ENCODE results near the gene HS3ST3A1. TPM values are rescaled to one million over a fixed set of nuclear protein-coding genes. Genes with fewer than 3 reads are reported as not detected.
A peak's percentile ranks its signal among the peaks of the same experiment; 100 is the strongest.

HS3ST3A1 gene
- total and polyA plus RNA-seq, 2 experiments from 2014 or later: 5.4 to 24.1 TPM

DNA sequence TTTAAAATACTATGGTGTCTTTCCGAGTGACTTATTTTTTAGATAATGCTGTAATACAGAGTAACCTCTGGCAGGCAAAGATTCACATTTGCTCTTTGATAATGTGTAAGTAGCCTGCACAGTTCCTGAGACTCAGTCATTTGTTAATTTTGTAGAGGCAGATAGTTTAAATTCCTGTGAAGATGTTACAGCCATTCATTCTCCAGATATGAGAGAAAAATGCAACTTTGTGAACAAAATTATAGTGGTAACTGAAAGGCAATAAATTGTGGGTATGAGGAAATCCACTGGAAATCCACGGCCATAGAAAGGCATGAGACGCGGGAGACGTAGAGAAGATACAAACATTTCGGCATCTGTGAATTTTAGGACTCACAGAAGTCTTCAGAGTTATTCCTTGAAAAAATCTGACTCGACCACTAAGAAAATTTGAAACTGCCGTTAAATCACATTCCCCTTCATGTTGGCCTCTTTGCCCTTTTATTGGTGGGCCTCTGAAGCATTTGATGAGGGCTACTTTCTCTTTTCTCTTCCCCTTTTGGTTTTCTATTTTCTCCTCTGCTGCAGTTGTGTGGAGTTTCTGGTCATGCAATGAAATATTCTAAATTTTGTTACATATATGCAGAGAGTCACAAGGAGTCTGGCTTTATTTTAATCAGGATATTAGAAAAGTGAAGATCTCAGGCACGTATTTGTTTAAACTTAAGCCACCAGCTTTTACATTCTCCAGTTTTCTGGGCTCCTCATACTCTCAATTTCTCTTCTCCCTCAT, 18.8 kb downstream of the HS3ST3A1 start:
- Histone ChIP-seq H3K4me2 (no peak overlapping the region), H3K27me3 (ENCODE audit: insufficient read depth) (no peaks in the 10 kb centered on the region), H2AFZ (no peak overlapping the region), H3K36me3 (ENCODE audit: insufficient read depth) (no peaks in the 10 kb centered on the region), H3K79me2 (replicated peaks; ENCODE audit: insufficient read depth) (peaks cover 21% of the 10 kb centered on the region), H4K20me1 (replicated peaks; ENCODE audit: insufficient read depth) (no peaks in the 10 kb centered on the region), H3K4me3 (no peak overlapping the region), H3K4me1 (ENCODE audit: insufficient read depth) (peaks cover 20% of the 10 kb centered on the region; the same call in 1 of the 2 replicates), H3K9me2 (ENCODE audit: insufficient read depth) (no peaks in the 10 kb centered on the region), H3F3A (replicated peaks; ENCODE audit: low read depth) (no peaks in the 10 kb centered on the region), H3K27ac (ENCODE audit: low read depth) (no peak overlapping the region)
- TF ChIP-seq, protein P1, sequence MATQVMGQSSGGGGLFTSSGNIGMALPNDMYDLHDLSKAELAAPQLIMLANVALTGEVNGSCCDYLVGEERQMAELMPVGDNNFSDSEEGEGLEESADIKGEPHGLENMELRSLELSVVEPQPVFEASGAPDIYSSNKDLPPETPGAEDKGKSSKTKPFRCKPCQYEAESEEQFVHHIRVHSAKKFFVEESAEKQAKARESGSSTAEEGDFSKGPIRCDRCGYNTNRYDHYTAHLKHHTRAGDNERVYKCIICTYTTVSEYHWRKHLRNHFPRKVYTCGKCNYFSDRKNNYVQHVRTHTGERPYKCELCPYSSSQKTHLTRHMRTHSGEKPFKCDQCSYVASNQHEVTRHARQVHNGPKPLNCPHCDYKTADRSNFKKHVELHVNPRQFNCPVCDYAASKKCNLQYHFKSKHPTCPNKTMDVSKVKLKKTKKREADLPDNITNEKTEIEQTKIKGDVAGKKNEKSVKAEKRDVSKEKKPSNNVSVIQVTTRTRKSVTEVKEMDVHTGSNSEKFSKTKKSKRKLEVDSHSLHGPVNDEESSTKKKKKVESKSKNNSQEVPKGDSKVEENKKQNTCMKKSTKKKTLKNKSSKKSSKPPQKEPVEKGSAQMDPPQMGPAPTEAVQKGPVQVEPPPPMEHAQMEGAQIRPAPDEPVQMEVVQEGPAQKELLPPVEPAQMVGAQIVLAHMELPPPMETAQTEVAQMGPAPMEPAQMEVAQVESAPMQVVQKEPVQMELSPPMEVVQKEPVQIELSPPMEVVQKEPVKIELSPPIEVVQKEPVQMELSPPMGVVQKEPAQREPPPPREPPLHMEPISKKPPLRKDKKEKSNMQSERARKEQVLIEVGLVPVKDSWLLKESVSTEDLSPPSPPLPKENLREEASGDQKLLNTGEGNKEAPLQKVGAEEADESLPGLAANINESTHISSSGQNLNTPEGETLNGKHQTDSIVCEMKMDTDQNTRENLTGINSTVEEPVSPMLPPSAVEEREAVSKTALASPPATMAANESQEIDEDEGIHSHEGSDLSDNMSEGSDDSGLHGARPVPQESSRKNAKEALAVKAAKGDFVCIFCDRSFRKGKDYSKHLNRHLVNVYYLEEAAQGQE (IDR thresholded peaks at IDR 0.05; ENCODE audit: unreplicated experiment): no peak
- TF ChIP-seq EZH2phosphoT487 (IDR thresholded peaks at IDR 0.05; ENCODE audit: unreplicated experiment) (no peak), STAT1 (IDR thresholded peaks at IDR 0.05; ENCODE audit: unreplicated experiment) (no peak), ZNF331 (CRISPR knock-in tag; IDR thresholded peaks at IDR 0.05; ENCODE audit: low read depth) (no peak), JUNB (IDR thresholded peaks at IDR 0.05; ENCODE audit: unreplicated experiment) (no peak), CREB1 (CRISPR knock-in tag; IDR thresholded peaks at IDR 0.05; ENCODE audit: low read depth) (no peak), POLR2AphosphoS5 (IDR thresholded peaks at IDR 0.05; ENCODE audit: low read depth) (no peak), EZH2 (IDR thresholded peaks at IDR 0.05; ENCODE audit: low read depth, unreplicated experiment) (no peak), NANOG (IDR thresholded peaks at IDR 0.05; ENCODE audit: borderline replicate concordance) (no peak), ZNF114 (CRISPR knock-in tag; IDR thresholded peaks at IDR 0.05) (no peak)
- TF ChIP-seq, protein P2, sequence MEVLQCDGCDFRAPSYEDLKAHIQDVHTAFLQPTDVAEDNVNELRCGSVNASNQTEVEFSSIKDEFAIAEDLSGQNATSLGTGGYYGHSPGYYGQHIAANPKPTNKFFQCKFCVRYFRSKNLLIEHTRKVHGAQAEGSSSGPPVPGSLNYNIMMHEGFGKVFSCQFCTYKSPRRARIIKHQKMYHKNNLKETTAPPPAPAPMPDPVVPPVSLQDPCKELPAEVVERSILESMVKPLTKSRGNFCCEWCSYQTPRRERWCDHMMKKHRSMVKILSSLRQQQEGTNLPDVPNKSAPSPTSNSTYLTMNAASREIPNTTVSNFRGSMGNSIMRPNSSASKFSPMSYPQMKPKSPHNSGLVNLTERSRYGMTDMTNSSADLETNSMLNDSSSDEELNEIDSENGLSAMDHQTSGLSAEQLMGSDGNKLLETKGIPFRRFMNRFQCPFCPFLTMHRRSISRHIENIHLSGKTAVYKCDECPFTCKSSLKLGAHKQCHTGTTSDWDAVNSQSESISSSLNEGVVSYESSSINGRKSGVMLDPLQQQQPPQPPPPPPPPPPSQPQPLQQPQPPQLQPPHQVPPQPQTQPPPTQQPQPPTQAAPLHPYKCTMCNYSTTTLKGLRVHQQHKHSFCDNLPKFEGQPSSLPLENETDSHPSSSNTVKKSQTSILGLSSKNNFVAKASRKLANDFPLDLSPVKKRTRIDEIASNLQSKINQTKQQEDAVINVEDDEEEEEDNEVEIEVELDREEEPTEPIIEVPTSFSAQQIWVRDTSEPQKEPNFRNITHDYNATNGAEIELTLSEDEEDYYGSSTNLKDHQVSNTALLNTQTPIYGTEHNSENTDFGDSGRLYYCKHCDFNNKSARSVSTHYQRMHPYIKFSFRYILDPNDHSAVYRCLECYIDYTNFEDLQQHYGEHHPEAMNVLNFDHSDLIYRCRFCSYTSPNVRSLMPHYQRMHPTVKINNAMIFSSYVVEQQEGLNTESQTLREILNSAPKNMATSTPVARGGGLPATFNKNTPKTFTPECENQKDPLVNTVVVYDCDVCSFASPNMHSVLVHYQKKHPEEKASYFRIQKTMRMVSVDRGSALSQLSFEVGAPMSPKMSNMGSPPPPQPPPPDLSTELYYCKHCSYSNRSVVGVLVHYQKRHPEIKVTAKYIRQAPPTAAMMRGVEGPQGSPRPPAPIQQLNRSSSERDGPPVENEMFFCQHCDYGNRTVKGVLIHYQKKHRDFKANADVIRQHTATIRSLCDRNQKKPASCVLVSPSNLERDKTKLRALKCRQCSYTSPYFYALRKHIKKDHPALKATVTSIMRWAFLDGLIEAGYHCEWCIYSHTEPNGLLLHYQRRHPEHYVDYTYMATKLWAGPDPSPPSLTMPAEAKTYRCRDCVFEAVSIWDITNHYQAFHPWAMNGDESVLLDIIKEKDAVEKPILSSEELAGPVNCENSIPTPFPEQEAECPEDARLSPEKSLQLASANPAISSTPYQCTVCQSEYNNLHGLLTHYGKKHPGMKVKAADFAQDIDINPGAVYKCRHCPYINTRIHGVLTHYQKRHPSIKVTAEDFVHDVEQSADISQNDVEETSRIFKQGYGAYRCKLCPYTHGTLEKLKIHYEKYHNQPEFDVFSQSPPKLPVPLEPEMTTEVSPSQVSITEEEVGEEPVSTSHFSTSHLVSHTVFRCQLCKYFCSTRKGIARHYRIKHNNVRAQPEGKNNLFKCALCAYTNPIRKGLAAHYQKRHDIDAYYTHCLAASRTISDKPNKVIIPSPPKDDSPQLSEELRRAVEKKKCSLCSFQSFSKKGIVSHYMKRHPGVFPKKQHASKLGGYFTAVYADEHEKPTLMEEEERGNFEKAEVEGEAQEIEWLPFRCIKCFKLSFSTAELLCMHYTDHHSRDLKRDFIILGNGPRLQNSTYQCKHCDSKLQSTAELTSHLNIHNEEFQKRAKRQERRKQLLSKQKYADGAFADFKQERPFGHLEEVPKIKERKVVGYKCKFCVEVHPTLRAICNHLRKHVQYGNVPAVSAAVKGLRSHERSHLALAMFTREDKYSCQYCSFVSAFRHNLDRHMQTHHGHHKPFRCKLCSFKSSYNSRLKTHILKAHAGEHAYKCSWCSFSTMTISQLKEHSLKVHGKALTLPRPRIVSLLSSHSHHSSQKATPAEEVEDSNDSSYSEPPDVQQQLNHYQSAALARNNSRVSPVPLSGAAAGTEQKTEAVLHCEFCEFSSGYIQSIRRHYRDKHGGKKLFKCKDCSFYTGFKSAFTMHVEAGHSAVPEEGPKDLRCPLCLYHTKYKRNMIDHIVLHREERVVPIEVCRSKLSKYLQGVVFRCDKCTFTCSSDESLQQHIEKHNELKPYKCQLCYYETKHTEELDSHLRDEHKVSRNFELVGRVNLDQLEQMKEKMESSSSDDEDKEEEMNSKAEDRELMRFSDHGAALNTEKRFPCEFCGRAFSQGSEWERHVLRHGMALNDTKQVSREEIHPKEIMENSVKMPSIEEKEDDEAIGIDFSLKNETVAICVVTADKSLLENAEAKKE (CRISPR knock-in tag; IDR thresholded peaks at IDR 0.05): no peak
- TF ChIP-seq, protein P3, sequence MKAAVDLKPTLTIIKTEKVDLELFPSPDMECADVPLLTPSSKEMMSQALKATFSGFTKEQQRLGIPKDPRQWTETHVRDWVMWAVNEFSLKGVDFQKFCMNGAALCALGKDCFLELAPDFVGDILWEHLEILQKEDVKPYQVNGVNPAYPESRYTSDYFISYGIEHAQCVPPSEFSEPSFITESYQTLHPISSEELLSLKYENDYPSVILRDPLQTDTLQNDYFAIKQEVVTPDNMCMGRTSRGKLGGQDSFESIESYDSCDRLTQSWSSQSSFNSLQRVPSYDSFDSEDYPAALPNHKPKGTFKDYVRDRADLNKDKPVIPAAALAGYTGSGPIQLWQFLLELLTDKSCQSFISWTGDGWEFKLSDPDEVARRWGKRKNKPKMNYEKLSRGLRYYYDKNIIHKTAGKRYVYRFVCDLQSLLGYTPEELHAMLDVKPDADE (IDR thresholded peaks at IDR 0.05): no peak
- TF ChIP-seq, protein P4, sequence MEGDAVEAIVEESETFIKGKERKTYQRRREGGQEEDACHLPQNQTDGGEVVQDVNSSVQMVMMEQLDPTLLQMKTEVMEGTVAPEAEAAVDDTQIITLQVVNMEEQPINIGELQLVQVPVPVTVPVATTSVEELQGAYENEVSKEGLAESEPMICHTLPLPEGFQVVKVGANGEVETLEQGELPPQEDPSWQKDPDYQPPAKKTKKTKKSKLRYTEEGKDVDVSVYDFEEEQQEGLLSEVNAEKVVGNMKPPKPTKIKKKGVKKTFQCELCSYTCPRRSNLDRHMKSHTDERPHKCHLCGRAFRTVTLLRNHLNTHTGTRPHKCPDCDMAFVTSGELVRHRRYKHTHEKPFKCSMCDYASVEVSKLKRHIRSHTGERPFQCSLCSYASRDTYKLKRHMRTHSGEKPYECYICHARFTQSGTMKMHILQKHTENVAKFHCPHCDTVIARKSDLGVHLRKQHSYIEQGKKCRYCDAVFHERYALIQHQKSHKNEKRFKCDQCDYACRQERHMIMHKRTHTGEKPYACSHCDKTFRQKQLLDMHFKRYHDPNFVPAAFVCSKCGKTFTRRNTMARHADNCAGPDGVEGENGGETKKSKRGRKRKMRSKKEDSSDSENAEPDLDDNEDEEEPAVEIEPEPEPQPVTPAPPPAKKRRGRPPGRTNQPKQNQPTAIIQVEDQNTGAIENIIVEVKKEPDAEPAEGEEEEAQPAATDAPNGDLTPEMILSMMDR (conservative IDR thresholded peaks at IDR 0.05; ENCODE audit: low read depth in 2 of 2): no peak
- no peaks in the 10 kb centered on the region; the same call in 2 of the 3 replicates for H3K9me3 Mint-ChIP-seq
- peaks cover 17% of the 10 kb centered on the region for H3K4me1 Mint-ChIP-seq
- 0 out of 2 replicates have a peak overlapping the region, but pooled peaks have one; percentile 22 for H3K27ac Mint-ChIP-seq
- DNase-seq (ENCODE audit: low spot score): no peak
- no peak for ATAC-seq
- H3K27me3 Mint-ChIP-seq (ENCODE audit: insufficient read depth, low read depth, poor library complexity): peaks cover 2% of the 10 kb centered on the region
- H3K36me3 Mint-ChIP-seq (ENCODE audit: low read depth): 0 out of 3 replicates have a peak, but pooled peaks cover 2% of the 10 kb centered on the region
- no peak overlapping the region for H3K4me3 Mint-ChIP-seq
